Loucy (cell line): ENCODE data around the gene OPTN.
A peak's percentile ranks its signal among the peaks of the same experiment; 100 is the strongest.

Experiments used
- H2AFZ ChIP-seq: fragments of 200-600 bp; sonication (generic); 2 replicates; pipeline ENCODE4 v1.6.0; 2016; ENCODE audit warnings: antibody characterized with exemption, mild to moderate bottlenecking, low read length, moderate library complexity
- H3F3A ChIP-seq: fragments of 200-600 bp; 2 replicates; pipeline ENCODE4 v1.6.0; 2016; ENCODE audit warnings: antibody characterized with exemption, low read depth, mild to moderate bottlenecking
- H3K27me3 ChIP-seq: fragments of 200-600 bp; sonication (generic); 2 replicates; pipeline ENCODE4 v1.6.1; 2014; ENCODE audit warnings: low read length, mild to moderate bottlenecking; ENCODE audit not compliant: insufficient read depth, poor library complexity, severe bottlenecking
- H3K36me3 ChIP-seq: fragments of 200-600 bp; sonication (generic); 2 replicates; pipeline ENCODE4 v1.6.1; 2016; ENCODE audit warnings: low read length; ENCODE audit not compliant: insufficient read depth
- H3K4me1 ChIP-seq: fragments of 200-600 bp; sonication (generic); 2 replicates; pipeline ENCODE4 v1.5.1; 2014; ENCODE audit warnings: low read length, mild to moderate bottlenecking; ENCODE audit not compliant: insufficient read depth, poor library complexity, severe bottlenecking
- H3K4me2 ChIP-seq: fragments of 200-600 bp; sonication (generic); 2 replicates; pipeline ENCODE4 v1.6.0; 2014; ENCODE audit warnings: antibody characterized with exemption, low read length, low read depth, mild to moderate bottlenecking; ENCODE audit not compliant: poor library complexity, severe bottlenecking
- H3K4me3 ChIP-seq: fragments of 200-600 bp; sonication (generic); 2 replicates; pipeline ENCODE4 v1.5.1; 2014; ENCODE audit warnings: low read length, mild to moderate bottlenecking, mixed read lengths; ENCODE audit not compliant: poor library complexity, severe bottlenecking
- H3K79me2 ChIP-seq: fragments of 200-600 bp; sonication (generic); 2 replicates; pipeline ENCODE4 v1.6.1; 2014; ENCODE audit warnings: low read length; ENCODE audit not compliant: insufficient read depth
- H3K9ac ChIP-seq: fragments of 200-600 bp; sonication (generic); 2 replicates; pipeline ENCODE4 v1.6.0; 2014; ENCODE audit warnings: mild to moderate bottlenecking, low read depth, low read length, moderate library complexity; ENCODE audit not compliant: poor library complexity, severe bottlenecking
- H3K9me2 ChIP-seq: fragments of 200-600 bp; sonication (generic); replicated peaks from 2 replicates; pipeline ENCODE4 v1.6.1; 2016; ENCODE audit warnings: low read depth, low read length, mixed read lengths
- H3K9me3 ChIP-seq: fragments of 200-600 bp; sonication (generic); 2 replicates; pipeline ENCODE4 v1.6.1; 2014; ENCODE audit warnings: mild to moderate bottlenecking, antibody characterized with exemption, low read length, low read depth; ENCODE audit not compliant: insufficient read depth
- H4K20me1 ChIP-seq: fragments of 200-600 bp; sonication (generic); 2 replicates; pipeline ENCODE4 v1.6.0; 2014; ENCODE audit warnings: antibody characterized with exemption, low read length, mild to moderate bottlenecking; ENCODE audit not compliant: insufficient read depth, poor library complexity, severe bottlenecking
- EZH2phosphoT487 ChIP-seq: fragments of 200-600 bp; IDR thresholded peaks from 2 replicates; pipeline ENCODE4 v1.6.1; 2018; ENCODE audit warnings: antibody characterized with exemption, mild to moderate bottlenecking, moderate library complexity, borderline replicate concordance
- TF ChIP-seq, protein P1 (sequence below): fragments of 200-600 bp; sonication (generic); conservative IDR thresholded peaks from 2 replicates; pipeline ENCODE4 v1.5.1; 2014; ENCODE audit warnings: mild to moderate bottlenecking, antibody characterized with exemption, low read length

The OPTN gene

GRCh38 chr10:13054844-13055243 is 45.1 kb upstream of the OPTN start:
- TF ChIP-seq, protein P1, sequence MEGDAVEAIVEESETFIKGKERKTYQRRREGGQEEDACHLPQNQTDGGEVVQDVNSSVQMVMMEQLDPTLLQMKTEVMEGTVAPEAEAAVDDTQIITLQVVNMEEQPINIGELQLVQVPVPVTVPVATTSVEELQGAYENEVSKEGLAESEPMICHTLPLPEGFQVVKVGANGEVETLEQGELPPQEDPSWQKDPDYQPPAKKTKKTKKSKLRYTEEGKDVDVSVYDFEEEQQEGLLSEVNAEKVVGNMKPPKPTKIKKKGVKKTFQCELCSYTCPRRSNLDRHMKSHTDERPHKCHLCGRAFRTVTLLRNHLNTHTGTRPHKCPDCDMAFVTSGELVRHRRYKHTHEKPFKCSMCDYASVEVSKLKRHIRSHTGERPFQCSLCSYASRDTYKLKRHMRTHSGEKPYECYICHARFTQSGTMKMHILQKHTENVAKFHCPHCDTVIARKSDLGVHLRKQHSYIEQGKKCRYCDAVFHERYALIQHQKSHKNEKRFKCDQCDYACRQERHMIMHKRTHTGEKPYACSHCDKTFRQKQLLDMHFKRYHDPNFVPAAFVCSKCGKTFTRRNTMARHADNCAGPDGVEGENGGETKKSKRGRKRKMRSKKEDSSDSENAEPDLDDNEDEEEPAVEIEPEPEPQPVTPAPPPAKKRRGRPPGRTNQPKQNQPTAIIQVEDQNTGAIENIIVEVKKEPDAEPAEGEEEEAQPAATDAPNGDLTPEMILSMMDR, result no peak
- TF ChIP-seq EZH2phosphoT487, result no peak
- Histone ChIP-seq H2AFZ (peak overlapping the region; percentile 2; the same call in 1 of the 2 replicates), H3K27me3 (no peaks in the 10 kb centered on the region), H3K36me3 (no peaks in the 10 kb centered on the region), H3K4me3 (no peak overlapping the region), H3K9me2 (no peaks in the 10 kb centered on the region), H3K9me3 (no peaks in the 10 kb centered on the region), H3K79me2 (no peaks in the 10 kb centered on the region), H3K4me2 (no peak overlapping the region), H3F3A (no peaks in the 10 kb centered on the region), H3K9ac (no peak overlapping the region), H3K4me1 (no peaks in the 10 kb centered on the region), H4K20me1 (no peaks in the 10 kb centered on the region)

GRCh38 chr10:13056456-13057077 is 43.4 kb upstream of the OPTN start:
- H3K36me3 ChIP-seq, result no peaks in the 10 kb centered on the region
- H3K27me3 ChIP-seq, result no peaks in the 10 kb centered on the region
- H3F3A ChIP-seq, result no peaks in the 10 kb centered on the region
- no peaks in the 10 kb centered on the region for H3K9me3 ChIP-seq
- no peak overlapping the region for H3K9ac ChIP-seq
- no peaks in the 10 kb centered on the region for H3K4me1 ChIP-seq
- H4K20me1 ChIP-seq, result no peaks in the 10 kb centered on the region
- H3K79me2 ChIP-seq, result no peaks in the 10 kb centered on the region
- no peak overlapping the region for H3K4me2 ChIP-seq
- no peaks in the 10 kb centered on the region for H3K9me2 ChIP-seq
- no peak for TF ChIP-seq EZH2phosphoT487
- TF ChIP-seq, protein P1, result peak; percentile 52
- H2AFZ ChIP-seq, result no peak overlapping the region
- no peak overlapping the region for H3K4me3 ChIP-seq

GRCh38 chr10:13062803-13063202 is 37.2 kb upstream of the OPTN start:
- H3K4me2 ChIP-seq, result no peak overlapping the region
- no peak overlapping the region for H2AFZ ChIP-seq
- no peaks in the 10 kb centered on the region for H3K4me1 ChIP-seq
- no peaks in the 10 kb centered on the region for H3F3A ChIP-seq
- H3K9me3 ChIP-seq, result no peaks in the 10 kb centered on the region
- no peak for TF ChIP-seq EZH2phosphoT487
- TF ChIP-seq, protein P1, result no peak
- H3K9ac ChIP-seq, result no peak overlapping the region
- no peaks in the 10 kb centered on the region for H3K9me2 ChIP-seq
- no peaks in the 10 kb centered on the region for H3K79me2 ChIP-seq
- H4K20me1 ChIP-seq, result no peaks in the 10 kb centered on the region
- H3K27me3 ChIP-seq, result no peaks in the 10 kb centered on the region
- no peak overlapping the region for H3K4me3 ChIP-seq
- H3K36me3 ChIP-seq, result no peaks in the 10 kb centered on the region
